Measurements from ENCODE around the gene ARHGEF5. TPM values are rescaled to one million over a fixed set of nuclear protein-coding genes. Genes with fewer than 3 reads are reported as not detected.
"Not testable (repeated sequence)": the region's sequence is repeated elsewhere in the genome, so short reads cannot be mapped to it uniquely, and the experiment has no call there.

The ARHGEF5 gene
- total and polyA plus RNA-seq, 4 donors, result 1.1 to 3.5 (median 2.7) TPM

DNA sequence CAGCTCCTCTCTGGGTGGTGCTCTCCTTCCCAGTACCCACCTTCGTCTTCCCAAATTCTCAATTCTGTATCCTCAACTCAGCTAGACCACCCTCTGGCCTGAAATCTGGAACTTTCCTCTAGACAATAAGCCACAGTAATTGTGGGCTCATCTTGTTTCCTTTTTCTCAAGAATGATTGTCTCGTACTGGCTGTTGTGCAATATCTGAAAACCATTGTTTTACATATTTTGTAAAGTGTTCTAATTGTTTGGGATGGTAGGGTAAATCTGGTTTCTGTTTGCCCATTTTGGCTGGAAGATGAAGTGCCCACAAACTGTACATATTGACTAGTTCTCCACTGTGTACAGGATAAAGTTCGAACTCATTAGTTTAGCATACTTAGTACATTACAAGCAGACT, 59.6 kb downstream of the ARHGEF5 start:
- H3K27ac ChIP-seq (ENCODE audit: low read depth, low read length), result no peak overlapping the region
- H3K27me3 ChIP-seq (ENCODE audit: control insufficient read depth, insufficient read depth, low read length), result no peaks in the 10 kb centered on the region
- H3K4me3 ChIP-seq (ENCODE audit: low read depth, low read length), result no peak overlapping the region
- no peaks in the 10 kb centered on the region for H3K4me1 ChIP-seq (ENCODE audit: control insufficient read depth, insufficient read depth, low read length)
- DNase-seq (ENCODE audit: low read depth in 4 of 6, low spot score in 6 of 6), result no peak
- 82% methylated on average over 1 of the region's 3 CpGs for WGBS (ENCODE audit: insufficient coverage)
- H3K36me3 ChIP-seq (ENCODE audit: control insufficient read depth, insufficient read depth, low read length), result no peaks in the 10 kb centered on the region
- H3K9me3 ChIP-seq (ENCODE audit: control insufficient read depth, insufficient read depth, low read length), result no peaks in the 10 kb centered on the region

DNA sequence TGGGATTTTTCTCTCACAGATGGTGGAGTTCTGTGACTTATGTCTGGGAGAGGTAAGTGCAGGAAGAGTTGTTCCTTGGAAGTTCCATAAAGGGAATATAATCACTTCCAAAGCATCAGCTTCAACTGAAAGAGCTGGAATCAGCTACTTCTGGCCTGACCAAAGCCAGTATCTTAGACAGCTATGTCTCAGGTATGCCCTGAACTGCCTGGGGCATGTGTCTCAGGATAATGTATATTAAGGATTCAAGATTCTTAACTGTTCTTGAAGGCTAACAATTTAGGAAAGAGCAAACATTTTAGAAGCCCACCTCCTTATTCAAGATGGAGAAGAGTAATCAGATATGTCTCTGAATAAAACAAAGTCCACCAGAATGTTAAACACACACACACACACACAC, 60.7 kb downstream of the ARHGEF5 start:
- Histone ChIP-seq H3K36me3 (ENCODE audit: control insufficient read depth, insufficient read depth, low read length) (no peaks in the 10 kb centered on the region), H3K4me1 (ENCODE audit: control insufficient read depth, insufficient read depth, low read length) (no peaks in the 10 kb centered on the region), H3K27me3 (ENCODE audit: control insufficient read depth, insufficient read depth, low read length) (no peaks in the 10 kb centered on the region), H3K4me3 (ENCODE audit: low read depth, low read length) (no peak overlapping the region), H3K27ac (ENCODE audit: low read depth, low read length) (no peak overlapping the region), H3K9me3 (ENCODE audit: control insufficient read depth, insufficient read depth, low read length) (no peaks in the 10 kb centered on the region)
- no peak for DNase-seq (ENCODE audit: low read depth in 4 of 6, low spot score in 6 of 6)

DNA sequence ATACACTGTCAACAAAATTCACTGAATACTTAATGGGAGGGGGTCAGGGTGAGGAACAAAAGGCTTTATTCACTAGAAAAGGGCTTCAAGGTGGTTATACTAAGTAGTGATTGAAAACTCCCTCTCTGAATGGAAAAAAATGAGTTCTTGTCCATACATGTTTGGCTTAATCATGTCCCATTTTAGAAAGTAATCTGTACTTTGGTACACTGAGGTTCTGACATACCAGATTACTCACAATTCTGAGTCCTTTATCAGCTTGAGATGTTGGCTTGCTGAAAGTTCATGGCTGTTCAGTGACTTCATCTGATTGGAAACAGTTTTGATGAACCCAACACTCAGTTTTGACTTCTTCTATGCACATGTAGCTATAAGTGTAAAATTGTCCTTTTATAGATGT, 61.1 kb downstream of the ARHGEF5 start:
- no peaks in the 10 kb centered on the region for H3K36me3 ChIP-seq (ENCODE audit: control insufficient read depth, insufficient read depth, low read length)
- no peaks in the 10 kb centered on the region for H3K4me1 ChIP-seq (ENCODE audit: control insufficient read depth, insufficient read depth, low read length)
- no peak for DNase-seq (ENCODE audit: low read depth in 4 of 6, low spot score in 6 of 6)
- no peak overlapping the region for H3K4me3 ChIP-seq (ENCODE audit: low read depth, low read length)
- H3K27me3 ChIP-seq (ENCODE audit: control insufficient read depth, insufficient read depth, low read length), result no peaks in the 10 kb centered on the region
- H3K27ac ChIP-seq (ENCODE audit: low read depth, low read length), result no peak overlapping the region
- no peaks in the 10 kb centered on the region for H3K9me3 ChIP-seq (ENCODE audit: control insufficient read depth, insufficient read depth, low read length)

DNA sequence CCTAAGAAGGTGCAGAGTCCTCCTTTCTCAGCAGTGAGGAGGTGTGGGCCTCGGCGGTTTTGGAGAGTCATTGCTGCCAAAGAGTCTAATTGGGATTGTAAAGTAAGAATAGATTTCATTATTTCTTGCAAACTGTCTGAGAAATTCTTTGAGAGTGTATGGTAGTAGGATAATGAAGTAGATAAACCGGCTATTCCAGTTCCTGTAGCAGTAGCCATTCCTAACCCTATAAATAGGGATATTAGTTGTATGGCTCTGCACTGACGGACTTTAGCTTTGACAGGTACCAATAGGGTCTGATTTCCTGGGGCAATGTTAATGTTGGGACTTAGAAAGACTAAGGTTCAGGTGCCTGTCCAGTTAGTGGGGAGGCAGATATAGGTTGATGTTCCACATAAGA, 63.7 kb downstream of the ARHGEF5 start:
- H3K27ac ChIP-seq (ENCODE audit: low read depth, low read length); DNase-seq (ENCODE audit: low read depth in 4 of 6, low spot score in 6 of 6); H3K9me3 ChIP-seq (ENCODE audit: control insufficient read depth, insufficient read depth, low read length); H3K4me1 ChIP-seq (ENCODE audit: control insufficient read depth, insufficient read depth, low read length); H3K4me3 ChIP-seq (ENCODE audit: low read depth, low read length); H3K36me3 ChIP-seq (ENCODE audit: control insufficient read depth, insufficient read depth, low read length); H3K27me3 ChIP-seq (ENCODE audit: control insufficient read depth, insufficient read depth, low read length): not testable (repeated sequence)
- WGBS (ENCODE audit: insufficient coverage), result no CpG with 5 or more reads among the region's 4 CpGs

DNA sequence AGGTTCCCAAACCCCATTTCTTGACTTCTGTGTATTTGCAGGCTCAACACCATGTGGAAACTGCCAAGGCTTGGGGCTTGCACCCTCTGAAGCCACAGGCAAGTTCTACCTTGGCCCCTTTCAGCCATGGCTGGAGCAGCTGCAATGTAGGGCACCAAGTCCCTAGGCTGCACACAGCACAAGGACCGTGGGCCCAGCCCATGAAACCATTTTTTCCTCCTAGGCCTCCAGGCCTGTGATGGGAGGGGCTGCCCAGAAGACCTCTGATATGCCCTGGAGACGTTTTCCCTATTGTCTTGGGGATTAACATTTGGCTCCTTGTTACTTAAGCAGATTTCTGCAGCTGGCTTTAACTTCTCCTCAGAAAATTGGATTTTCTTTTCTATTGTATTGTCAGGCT, 72.3 kb downstream of the ARHGEF5 start:
- not testable (repeated sequence) for DNase-seq (ENCODE audit: low read depth in 4 of 6, low spot score in 6 of 6); H3K9me3 ChIP-seq (ENCODE audit: control insufficient read depth, insufficient read depth, low read length); H3K4me1 ChIP-seq (ENCODE audit: control insufficient read depth, insufficient read depth, low read length); H3K36me3 ChIP-seq (ENCODE audit: control insufficient read depth, insufficient read depth, low read length); H3K4me3 ChIP-seq (ENCODE audit: low read depth, low read length); H3K27ac ChIP-seq (ENCODE audit: low read depth, low read length); H3K27me3 ChIP-seq (ENCODE audit: control insufficient read depth, insufficient read depth, low read length)
- 60% methylated on average over 2 of the region's 2 CpGs for WGBS (ENCODE audit: insufficient coverage)

DNA sequence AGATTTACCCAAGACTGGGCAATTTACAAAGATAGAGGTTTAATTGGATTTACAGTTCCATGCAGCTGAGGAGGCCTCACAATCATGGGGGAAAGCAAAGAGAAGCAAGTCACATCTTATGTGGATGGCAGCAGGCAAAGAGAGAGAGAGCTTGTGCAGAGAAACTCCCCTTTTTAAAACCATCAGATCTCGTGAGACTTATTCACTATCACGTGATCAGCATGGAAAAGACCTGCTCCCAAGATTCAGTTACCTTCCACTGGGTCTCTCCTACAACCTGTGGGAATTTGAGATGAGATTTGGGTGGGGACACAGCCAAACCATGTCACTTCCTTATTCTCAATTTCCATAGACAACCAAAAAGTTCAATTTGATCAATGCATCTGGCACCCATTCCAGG, 73.2 kb downstream of the ARHGEF5 start:
- H3K9me3 ChIP-seq (ENCODE audit: control insufficient read depth, insufficient read depth, low read length), result peaks cover 6% of the 10 kb centered on the region
- no CpG with 5 or more reads among the region's 2 CpGs for WGBS (ENCODE audit: insufficient coverage)
- DNase-seq (ENCODE audit: low read depth in 4 of 6, low spot score in 6 of 6), result no peak
- H3K4me3 ChIP-seq (ENCODE audit: low read depth, low read length), result no peak overlapping the region
- H3K4me1 ChIP-seq (ENCODE audit: control insufficient read depth, insufficient read depth, low read length), result no peaks in the 10 kb centered on the region
- no peaks in the 10 kb centered on the region for H3K27me3 ChIP-seq (ENCODE audit: control insufficient read depth, insufficient read depth, low read length)
- H3K36me3 ChIP-seq (ENCODE audit: control insufficient read depth, insufficient read depth, low read length), result no peaks in the 10 kb centered on the region
- no peak overlapping the region for H3K27ac ChIP-seq (ENCODE audit: low read depth, low read length)

Other genes starting within 250 kb of the ARHGEF5 start
- gene OR2A2, start 245.8 kb upstream of the ARHGEF5 start, total RNA-seq, result not detected
- gene OR2A2, start 245.8 kb upstream of the ARHGEF5 start, polyA plus RNA-seq (ENCODE audit: insufficient read length in 2 of 2), result not detected
- not detected for gene OR2A14, start 232.2 kb upstream of the ARHGEF5 start, total RNA-seq
- gene OR2A14, start 232.2 kb upstream of the ARHGEF5 start, polyA plus RNA-seq (ENCODE audit: insufficient read length in 2 of 2), result not detected
- 1 to 10 TPM in 1 of 2 donors, under 1 TPM in 1; 0.33 to 1.6 TPM for gene CTAGE4, start 171.9 kb upstream of the ARHGEF5 start, total RNA-seq
- under 1 TPM in 1 of 2 donors, not detected in 1; 0.50 TPM for gene CTAGE4, start 171.9 kb upstream of the ARHGEF5 start, polyA plus RNA-seq (ENCODE audit: insufficient read length in 2 of 2)
- 1 to 10 TPM; 2.0 to 2.6 TPM for gene ARHGEF35, start 159.6 kb upstream of the ARHGEF5 start, total RNA-seq
- 1 to 10 TPM in 1 of 2 donors, under 1 TPM in 1; 0.89 to 1.2 TPM for gene ARHGEF35, start 159.6 kb upstream of the ARHGEF5 start, polyA plus RNA-seq (ENCODE audit: insufficient read length in 2 of 2)
- gene OR2A42, start 115.8 kb upstream of the ARHGEF5 start, total RNA-seq, result under 1 TPM; 0.06 to 0.10 TPM
- under 1 TPM; 0.11 to 0.45 TPM for gene OR2A42, start 115.8 kb upstream of the ARHGEF5 start, polyA plus RNA-seq (ENCODE audit: insufficient read length in 2 of 2)
- 1 to 10 TPM; 1.5 to 2.2 TPM for gene OR2A7, start 90.6 kb upstream of the ARHGEF5 start, total RNA-seq
- 1 to 10 TPM in 1 of 2 donors, under 1 TPM in 1; 0.25 to 1.7 TPM for gene OR2A7, start 90.6 kb upstream of the ARHGEF5 start, polyA plus RNA-seq (ENCODE audit: insufficient read length in 2 of 2)
- gene CTAGE8, start 86.1 kb upstream of the ARHGEF5 start, total RNA-seq, result 1 to 10 TPM in 1 of 2 donors, under 1 TPM in 1; 0.20 to 2.6 TPM
- gene CTAGE8, start 86.1 kb upstream of the ARHGEF5 start, polyA plus RNA-seq (ENCODE audit: insufficient read length in 2 of 2), result under 1 TPM; 0.30 to 0.47 TPM
- under 1 TPM; 0.10 to 0.50 TPM for gene OR2A1, start 43.0 kb upstream of the ARHGEF5 start, total RNA-seq
- gene OR2A1, start 43.0 kb upstream of the ARHGEF5 start, polyA plus RNA-seq (ENCODE audit: insufficient read length in 2 of 2), result under 1 TPM; 0.13 to 0.29 TPM
- not detected for gene NOBOX, start 48.3 kb downstream of the ARHGEF5 start, total RNA-seq
- gene NOBOX, start 48.3 kb downstream of the ARHGEF5 start, polyA plus RNA-seq (ENCODE audit: insufficient read length in 2 of 2), result not detected

Measured in spinal cord (tissue), 10 donors.